HEK293 (cell line): ENCODE results near the gene PARD3B.

Source experiments
- CTCF ChIP-seq: fragments of 450-650 bp; formaldehyde crosslinking; IDR thresholded peaks from 2 replicates; pipeline ENCODE4 v1.5.1; 2016; ENCODE audit warnings: missing biosample characterization, missing genetic modification characterization
- ZNF274 ChIP-seq, 2 experiments: fragments of 200-500 bp in 1 of 2; fragments of 450-650 bp in 1 of 2; sonication (Bioruptor generic) in 1 of 2; formaldehyde crosslinking in 1 of 2; IDR thresholded peaks; 2 replicates each; pipeline versions ENCODE4 v1.5.1 to v1.6.1; 2014 to 2016; ENCODE audit warnings: borderline replicate concordance in 1 of 2, inconsistent platforms in 1 of 2, low read length in 1 of 2, missing biosample characterization in 1 of 2, missing genetic modification characterization in 1 of 2
- ZNF558 ChIP-seq: fragments of 450-650 bp; formaldehyde crosslinking; IDR thresholded peaks from 2 replicates; pipeline ENCODE4 v1.5.1; 2016; ENCODE audit warnings: missing biosample characterization, missing genetic modification characterization
- ZNF830 ChIP-seq: fragments of 450-650 bp; IDR thresholded peaks from 2 replicates; pipeline ENCODE4 v1.5.0; 2018; ENCODE audit warnings: missing biosample characterization, missing genetic modification characterization, low read depth, mild to moderate bottlenecking, moderate library complexity
- TF ChIP-seq, protein P1 (sequence below): fragments of 450-650 bp; formaldehyde crosslinking; IDR thresholded peaks from 2 replicates; pipeline ENCODE4 v1.5.1; 2016; ENCODE audit warnings: missing biosample characterization, missing genetic modification characterization
- TF ChIP-seq, protein P2 (sequence below): fragments of 450-650 bp; formaldehyde crosslinking; IDR thresholded peaks from 2 replicates; pipeline ENCODE4 v1.5.1; 2016; ENCODE audit warnings: missing biosample characterization, missing genetic modification characterization
- TF ChIP-seq, protein P3 (sequence below): fragments of 450-650 bp; formaldehyde crosslinking; IDR thresholded peaks from 2 replicates; pipeline ENCODE4 v1.5.1; 2016; ENCODE audit warnings: missing biosample characterization, missing genetic modification characterization
- TF ChIP-seq, protein P4 (sequence below): fragments of 450-650 bp; formaldehyde crosslinking; IDR thresholded peaks from 2 replicates; pipeline ENCODE4 v1.5.1; 2016; ENCODE audit warnings: missing biosample characterization, missing genetic modification characterization

GRCh38 chr2:204986641-204987040 is 441.4 kb downstream of the PARD3B start:
- TF ChIP-seq, protein P1, sequence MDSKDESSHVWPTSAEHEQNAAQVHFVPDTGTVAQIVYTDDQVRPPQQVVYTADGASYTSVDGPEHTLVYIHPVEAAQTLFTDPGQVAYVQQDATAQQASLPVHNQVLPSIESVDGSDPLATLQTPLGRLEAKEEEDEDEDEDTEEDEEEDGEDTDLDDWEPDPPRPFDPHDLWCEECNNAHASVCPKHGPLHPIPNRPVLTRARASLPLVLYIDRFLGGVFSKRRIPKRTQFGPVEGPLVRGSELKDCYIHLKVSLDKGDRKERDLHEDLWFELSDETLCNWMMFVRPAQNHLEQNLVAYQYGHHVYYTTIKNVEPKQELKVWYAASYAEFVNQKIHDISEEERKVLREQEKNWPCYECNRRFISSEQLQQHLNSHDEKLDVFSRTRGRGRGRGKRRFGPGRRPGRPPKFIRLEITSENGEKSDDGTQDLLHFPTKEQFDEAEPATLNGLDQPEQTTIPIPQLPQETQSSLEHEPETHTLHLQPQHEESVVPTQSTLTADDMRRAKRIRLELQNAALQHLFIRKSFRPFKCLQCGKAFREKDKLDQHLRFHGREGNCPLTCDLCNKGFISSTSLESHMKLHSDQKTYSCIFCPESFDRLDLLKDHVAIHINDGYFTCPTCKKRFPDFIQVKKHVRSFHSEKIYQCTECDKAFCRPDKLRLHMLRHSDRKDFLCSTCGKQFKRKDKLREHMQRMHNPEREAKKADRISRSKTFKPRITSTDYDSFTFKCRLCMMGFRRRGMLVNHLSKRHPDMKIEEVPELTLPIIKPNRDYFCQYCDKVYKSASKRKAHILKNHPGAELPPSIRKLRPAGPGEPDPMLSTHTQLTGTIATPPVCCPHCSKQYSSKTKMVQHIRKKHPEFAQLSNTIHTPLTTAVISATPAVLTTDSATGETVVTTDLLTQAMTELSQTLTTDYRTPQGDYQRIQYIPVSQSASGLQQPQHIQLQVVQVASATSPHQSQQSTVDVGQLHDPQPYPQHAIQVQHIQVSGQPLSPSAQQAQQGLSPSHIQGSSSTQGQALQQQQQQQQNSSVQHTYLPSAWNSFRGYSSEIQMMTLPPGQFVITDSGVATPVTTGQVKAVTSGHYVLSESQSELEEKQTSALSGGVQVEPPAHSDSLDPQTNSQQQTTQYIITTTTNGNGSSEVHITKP (tag by site-specific recombination), result no peak
- TF ChIP-seq, protein P2, sequence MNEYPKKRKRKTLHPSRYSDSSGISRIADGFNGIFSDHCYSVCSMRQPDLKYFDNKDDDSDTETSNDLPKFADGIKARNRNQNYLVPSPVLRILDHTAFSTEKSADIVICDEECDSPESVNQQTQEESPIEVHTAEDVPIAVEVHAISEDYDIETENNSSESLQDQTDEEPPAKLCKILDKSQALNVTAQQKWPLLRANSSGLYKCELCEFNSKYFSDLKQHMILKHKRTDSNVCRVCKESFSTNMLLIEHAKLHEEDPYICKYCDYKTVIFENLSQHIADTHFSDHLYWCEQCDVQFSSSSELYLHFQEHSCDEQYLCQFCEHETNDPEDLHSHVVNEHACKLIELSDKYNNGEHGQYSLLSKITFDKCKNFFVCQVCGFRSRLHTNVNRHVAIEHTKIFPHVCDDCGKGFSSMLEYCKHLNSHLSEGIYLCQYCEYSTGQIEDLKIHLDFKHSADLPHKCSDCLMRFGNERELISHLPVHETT, result no peak
- TF ChIP-seq, protein P3, sequence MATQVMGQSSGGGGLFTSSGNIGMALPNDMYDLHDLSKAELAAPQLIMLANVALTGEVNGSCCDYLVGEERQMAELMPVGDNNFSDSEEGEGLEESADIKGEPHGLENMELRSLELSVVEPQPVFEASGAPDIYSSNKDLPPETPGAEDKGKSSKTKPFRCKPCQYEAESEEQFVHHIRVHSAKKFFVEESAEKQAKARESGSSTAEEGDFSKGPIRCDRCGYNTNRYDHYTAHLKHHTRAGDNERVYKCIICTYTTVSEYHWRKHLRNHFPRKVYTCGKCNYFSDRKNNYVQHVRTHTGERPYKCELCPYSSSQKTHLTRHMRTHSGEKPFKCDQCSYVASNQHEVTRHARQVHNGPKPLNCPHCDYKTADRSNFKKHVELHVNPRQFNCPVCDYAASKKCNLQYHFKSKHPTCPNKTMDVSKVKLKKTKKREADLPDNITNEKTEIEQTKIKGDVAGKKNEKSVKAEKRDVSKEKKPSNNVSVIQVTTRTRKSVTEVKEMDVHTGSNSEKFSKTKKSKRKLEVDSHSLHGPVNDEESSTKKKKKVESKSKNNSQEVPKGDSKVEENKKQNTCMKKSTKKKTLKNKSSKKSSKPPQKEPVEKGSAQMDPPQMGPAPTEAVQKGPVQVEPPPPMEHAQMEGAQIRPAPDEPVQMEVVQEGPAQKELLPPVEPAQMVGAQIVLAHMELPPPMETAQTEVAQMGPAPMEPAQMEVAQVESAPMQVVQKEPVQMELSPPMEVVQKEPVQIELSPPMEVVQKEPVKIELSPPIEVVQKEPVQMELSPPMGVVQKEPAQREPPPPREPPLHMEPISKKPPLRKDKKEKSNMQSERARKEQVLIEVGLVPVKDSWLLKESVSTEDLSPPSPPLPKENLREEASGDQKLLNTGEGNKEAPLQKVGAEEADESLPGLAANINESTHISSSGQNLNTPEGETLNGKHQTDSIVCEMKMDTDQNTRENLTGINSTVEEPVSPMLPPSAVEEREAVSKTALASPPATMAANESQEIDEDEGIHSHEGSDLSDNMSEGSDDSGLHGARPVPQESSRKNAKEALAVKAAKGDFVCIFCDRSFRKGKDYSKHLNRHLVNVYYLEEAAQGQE (tag by site-specific recombination), result no peak
- TF ChIP-seq CTCF (tag by site-specific recombination) (no peak), ZNF558 (tag by site-specific recombination) (no peak), ZNF274 (IDR thresholded peaks at IDR 0.05; ENCODE audit: low read length) (no peak), ZNF274 (tag by site-specific recombination; IDR thresholded peaks at IDR 0.05; ENCODE audit: borderline replicate concordance) (no peak), ZNF830 (tag by site-specific recombination) (no peak)
- TF ChIP-seq, protein P4, sequence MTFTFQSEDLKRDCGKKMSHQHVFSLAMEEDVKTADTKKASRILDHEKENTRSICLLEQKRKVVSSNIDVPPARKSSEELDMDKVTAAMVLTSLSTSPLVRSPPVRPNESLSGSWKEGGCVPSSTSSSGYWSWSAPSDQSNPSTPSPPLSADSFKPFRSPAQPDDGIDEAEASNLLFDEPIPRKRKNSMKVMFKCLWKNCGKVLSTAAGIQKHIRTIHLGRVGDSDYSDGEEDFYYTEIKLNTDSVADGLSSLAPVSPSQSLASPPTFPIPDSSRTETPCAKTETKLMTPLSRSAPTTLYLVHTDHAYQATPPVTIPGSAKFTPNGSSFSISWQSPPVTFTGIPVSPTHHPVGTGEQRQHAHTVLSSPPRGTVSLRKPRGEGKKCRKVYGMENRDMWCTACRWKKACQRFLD (tag by site-specific recombination), result no peak
